Measurements from ENCODE around the gene FNBP1L.

DNA sequence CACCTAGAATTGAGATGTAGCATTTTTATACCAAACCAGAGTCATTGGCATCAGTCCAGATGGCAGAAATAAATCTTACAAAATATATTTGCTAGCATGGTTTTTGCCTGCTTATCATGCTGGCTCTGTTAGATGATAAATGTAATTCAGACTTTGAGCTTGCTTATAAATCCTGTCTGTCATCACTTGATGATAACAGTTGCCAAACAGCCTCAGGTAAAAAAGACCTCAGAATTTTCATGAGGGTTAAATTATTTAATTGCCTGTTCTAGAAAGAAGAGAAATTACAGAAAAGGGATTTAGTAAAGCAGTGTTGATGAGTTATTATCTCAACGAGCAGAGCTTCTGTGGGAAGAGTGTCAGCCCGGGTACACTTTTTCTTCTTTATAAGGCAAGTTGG lies 83.3 kb downstream of the FNBP1L start:
- TF ChIP-seq, protein P1, sequence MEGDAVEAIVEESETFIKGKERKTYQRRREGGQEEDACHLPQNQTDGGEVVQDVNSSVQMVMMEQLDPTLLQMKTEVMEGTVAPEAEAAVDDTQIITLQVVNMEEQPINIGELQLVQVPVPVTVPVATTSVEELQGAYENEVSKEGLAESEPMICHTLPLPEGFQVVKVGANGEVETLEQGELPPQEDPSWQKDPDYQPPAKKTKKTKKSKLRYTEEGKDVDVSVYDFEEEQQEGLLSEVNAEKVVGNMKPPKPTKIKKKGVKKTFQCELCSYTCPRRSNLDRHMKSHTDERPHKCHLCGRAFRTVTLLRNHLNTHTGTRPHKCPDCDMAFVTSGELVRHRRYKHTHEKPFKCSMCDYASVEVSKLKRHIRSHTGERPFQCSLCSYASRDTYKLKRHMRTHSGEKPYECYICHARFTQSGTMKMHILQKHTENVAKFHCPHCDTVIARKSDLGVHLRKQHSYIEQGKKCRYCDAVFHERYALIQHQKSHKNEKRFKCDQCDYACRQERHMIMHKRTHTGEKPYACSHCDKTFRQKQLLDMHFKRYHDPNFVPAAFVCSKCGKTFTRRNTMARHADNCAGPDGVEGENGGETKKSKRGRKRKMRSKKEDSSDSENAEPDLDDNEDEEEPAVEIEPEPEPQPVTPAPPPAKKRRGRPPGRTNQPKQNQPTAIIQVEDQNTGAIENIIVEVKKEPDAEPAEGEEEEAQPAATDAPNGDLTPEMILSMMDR (conservative IDR thresholded peaks at IDR 0.05 in 1 of 2, IDR thresholded peaks at IDR 0.05 in 1 of 2; ENCODE audit: extremely low read depth in 1 of 2, insufficient read depth in 1 of 2, low read depth in 1 of 2, low read length in 2 of 2), result no peak
- TF ChIP-seq EZH2 (IDR thresholded peaks at IDR 0.05; ENCODE audit: borderline replicate concordance, low read length), result no peak
